OCI-M2 (cell line): Measurements from ENCODE around the gene UNC5A.

ENCODE experiments used
- DNase-seq: peaks from one replicate; lab custom pipeline; 2025; ENCODE audit not compliant: unreplicated experiment; lab: John Stamatoyannopoulos, UW

Gene UNC5A

DNA sequence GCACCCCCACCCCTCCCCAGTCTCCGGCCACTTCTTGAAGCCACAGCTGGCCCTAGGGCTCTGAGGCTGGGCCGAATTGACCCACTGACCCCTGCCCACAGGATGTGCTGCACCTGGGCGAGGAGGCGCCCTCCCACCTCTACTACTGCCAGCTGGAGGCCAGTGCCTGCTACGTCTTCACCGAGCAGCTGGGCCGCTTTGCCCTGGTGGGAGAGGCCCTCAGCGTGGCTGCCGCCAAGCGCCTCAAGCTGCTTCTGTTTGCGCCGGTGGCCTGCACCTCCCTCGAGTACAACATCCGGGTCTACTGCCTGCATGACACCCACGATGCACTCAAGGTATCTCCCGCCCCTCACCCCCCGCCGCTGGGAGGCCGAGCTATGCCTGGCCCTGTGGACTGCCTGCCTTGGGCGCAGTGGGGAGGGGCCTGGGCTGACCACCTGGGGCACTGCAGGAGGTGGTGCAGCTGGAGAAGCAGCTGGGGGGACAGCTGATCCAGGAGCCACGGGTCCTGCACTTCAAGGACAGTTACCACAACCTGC, 67.5 kb downstream of the UNC5A start:
- DNase-seq, result no peak

DNA sequence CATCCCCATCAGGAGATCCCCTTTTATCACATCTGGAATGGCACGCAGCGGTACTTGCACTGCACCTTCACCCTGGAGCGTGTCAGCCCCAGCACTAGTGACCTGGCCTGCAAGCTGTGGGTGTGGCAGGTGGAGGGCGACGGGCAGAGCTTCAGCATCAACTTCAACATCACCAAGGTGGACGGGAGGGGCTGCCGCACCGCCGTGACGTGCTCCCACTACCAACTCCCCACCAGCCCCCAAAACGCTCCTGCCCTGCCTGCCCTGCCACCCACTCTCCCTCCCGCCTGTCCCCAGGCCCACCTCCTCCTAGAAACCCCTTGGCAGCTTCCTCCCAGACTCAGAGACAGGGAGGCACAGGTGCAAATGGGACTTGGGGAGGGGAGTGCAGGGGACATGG, 68.1 kb downstream of the UNC5A start:
- no peak for DNase-seq

DNA sequence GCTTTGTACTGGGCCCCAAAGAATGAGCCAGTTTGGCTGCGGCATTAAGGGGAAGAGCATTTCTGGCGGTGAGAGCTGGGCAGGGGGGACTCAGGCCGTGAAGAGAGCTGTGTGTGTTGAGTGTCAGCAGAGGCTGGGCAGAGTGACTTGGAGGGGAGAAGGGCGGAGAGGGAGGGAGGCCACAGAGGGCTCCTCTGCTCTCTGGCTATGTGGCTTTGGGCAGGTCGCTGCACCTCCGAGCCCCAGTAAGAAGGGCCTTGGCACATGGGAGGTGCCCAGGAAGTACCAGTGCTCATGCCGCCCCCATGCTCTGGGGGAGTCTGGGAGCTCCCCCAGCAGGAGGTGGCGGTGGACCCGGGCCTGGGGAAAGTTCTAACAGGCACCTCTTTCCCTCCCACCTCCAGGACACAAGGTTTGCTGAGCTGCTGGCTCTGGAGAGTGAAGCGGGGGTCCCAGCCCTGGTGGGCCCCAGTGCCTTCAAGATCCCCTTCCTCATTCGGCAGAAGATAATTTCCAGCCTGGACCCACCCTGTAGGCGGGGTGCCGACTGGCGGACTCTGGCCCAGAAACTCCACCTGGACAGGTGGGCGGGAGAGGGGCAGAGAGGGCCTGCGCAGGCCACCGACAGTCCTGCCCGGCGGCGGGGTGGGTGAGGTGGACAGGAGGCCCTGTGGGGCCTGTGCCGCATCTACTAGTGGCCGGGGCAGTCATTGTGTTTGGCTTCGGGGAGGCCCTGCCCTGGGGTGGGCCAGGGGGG, 68.7 kb downstream of the UNC5A start:
- DNase-seq, result no peak

DNA sequence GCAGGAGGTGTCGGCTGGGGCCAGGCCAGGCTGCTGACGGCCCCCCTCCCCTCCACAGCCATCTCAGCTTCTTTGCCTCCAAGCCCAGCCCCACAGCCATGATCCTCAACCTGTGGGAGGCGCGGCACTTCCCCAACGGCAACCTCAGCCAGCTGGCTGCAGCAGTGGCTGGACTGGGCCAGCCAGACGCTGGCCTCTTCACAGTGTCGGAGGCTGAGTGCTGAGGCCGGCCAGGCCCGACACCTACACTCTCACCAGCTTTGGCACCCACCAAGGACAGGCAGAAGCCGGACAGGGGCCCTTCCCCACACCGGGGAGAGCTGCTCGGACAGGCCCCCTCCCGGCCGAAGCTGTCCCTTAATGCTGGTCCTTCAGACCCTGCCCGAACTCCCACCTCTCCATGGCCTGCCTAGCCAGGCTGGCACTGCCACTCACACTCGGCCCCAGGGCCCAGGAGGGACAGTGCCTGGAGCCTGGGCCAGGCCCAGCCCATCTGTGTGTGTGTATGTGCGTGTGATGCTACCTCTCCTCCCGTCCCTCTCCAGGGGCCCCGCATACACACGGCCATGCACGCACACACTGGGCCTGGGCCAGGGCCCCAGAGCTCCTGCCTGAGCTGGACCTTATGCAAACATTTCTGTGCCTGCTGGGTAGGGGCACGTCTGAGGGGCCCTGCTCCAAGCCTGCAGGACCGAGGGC, 69.5 kb downstream of the UNC5A start:
- DNase-seq, result no peak

DNA sequence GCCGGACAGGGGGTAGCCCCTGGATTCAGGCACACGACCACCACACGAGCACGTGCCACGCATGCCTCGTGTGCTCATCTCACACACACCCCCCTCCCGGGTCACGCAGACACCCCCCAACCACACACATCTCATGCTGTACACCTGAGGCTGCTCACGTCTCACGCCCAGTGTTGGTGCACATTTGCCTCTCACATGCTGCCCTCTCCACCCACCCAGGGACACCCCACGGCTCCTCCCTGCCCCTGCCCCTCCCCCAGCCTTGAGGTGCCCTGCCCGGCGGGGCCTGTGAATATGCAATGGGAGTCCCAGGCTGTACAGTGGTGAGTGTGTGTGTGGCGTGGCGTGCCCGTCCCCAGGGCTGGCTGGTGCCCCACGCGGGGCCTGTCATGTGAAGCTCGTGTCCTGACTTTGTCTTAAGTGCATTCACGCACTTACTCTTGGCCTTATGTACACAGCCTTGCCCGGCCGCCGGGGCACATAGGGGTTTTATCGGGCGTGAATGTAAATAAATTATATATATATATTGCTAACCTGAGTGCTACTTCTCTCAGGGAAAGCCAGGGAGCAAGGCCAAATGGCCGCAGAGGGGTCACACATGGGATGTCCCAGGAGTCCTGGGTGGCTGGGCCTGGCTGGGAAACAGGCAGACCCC, 70.1 kb downstream of the UNC5A start:
- no peak for DNase-seq

DNA sequence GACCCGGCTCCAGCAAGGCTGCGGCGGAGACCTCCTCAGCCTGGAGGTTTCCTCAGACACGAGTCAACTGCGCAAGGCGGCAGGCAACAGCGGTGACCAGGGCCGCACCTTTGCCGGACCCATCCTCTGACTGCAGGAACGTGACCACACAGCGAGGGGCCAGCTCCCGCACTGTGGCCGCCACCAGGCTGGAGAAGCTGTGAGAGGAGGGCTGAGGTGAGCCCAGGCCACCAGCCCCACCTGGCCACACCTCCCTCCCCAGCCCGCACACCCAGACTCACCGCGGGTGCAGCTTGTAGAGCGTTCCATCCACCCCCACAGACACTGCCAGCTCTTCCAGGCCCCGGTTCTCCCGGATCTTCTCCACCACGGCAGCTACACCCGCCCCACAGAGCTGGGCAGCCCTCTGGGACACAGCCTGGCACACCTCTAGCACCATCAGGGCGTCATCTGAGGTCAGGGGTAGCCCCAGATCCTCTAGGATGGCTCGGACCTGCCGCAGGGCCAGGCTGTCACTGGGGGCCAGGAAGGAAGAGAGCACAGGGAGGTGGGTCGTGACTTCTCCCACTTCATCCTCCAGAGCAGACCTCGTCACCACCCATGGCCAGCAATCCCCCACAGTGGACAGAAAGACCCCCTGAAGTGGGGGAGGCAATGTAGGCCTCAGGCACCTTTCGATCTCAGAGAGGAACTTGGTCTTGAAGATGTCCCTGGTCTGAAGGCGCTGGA, 70.8 kb downstream of the UNC5A start:
- DNase-seq, result no peak

DNA sequence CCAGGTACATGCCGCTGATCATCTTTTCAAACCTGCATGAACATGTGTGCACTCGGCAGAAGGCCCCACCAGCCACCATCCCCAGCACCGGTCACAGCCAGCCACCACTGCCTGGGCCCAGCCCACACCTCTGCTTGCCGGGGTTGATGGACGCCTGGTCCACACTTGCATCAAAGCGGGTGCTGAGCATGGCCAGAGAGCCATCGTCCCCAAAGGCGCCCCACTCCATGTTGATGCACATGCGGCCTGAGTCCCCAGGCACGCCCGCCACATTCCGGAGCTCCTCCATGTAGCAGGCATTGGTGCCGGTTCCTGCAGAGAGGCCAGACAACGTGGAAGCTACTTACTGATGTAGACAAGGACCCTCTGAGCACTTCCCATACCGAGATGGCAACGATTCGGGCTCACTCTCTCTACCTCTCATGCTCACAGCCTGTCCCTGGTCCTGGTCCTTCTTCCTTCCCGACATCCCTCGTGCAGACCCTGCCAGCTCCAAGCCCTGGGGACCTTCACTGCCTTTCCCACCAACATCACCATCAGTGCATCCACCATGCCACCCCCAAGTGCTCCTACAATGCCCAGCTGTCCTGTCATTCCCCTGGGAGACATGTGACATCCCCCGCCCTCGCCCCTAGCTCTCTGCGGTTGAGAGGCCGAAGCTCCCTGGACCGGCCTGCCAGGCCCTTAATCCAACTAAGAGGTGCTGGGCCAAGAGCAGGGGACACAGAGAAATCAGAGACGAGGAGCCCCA, 71.6 kb downstream of the UNC5A start:
- DNase-seq, result no peak

DNA sequence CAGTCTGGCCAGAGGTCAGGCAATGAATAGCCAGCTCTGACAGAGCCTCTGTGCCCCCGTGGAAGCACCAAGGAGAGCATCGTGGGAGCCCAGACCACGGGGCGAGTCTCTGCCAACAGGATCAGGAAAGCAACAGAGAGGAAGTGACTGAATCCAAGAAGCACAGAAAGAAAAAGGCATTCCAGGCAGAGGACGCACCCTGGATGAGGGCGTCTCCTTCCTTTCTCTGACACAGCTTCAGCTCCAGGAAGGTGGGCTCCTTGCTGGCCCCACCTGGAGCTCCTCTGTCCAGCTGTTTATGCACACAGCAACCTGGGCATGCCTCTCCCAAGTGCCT, 72.2 kb downstream of the UNC5A start:
- no peak for DNase-seq

DNA sequence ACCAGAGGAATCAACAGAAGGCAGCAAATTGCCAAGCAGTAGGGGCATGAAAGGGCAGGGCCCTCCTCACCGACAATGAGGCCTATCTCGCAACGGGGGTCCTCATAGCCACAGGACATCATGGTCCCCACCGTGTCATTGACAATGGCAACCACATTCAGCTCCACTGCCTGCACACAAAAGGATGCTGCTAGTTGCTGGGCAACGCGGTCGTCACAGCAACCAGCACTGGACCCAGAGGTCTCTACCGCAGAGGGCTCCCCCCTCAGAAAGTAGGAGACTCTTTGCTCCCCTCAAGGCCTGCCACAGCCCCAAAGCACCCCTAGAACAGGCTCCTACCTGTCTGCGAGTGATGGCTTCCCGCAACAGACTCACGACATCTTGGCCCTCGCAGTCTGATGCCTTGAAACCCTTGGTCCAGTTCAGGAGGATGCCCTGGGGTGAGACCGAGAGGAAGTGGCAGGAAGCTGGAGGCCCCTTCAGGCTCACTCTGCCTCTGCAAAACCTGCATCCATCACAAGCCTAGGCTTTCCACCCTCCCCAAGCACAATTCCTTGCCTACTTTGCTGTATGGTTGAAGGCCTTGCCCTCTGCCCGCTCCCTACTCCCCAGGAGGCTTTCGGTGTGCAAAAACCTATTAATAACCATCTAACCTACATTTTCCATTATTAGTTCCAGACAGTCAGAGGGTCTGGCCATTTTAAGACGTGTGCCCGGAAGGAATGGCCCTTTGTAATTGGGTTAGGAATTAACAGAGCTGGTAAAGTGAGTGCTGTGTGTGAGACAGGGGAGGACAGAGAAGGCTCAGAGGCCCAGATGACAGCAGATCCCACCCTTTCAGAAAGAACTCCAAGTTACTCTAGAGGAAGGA, 73.6 kb downstream of the UNC5A start:
- DNase-seq, result no peak

DNA sequence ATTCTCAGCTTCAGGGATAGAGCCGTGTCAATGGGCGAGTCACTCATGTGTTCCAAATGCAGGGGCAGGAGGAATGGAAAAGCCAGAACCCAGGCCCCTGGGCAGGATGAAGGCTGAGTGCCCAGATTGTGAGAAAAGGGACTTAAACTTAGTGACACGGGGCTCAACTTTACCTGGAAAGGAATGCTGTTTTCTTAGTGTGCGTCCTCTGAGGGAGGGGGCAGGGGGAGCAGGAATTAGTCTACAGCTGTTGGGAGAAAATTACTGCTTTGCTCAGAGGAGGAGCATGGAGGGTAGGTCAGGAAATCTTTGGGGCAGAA, 74.2 kb downstream of the UNC5A start:
- DNase-seq, result no peak

DNA sequence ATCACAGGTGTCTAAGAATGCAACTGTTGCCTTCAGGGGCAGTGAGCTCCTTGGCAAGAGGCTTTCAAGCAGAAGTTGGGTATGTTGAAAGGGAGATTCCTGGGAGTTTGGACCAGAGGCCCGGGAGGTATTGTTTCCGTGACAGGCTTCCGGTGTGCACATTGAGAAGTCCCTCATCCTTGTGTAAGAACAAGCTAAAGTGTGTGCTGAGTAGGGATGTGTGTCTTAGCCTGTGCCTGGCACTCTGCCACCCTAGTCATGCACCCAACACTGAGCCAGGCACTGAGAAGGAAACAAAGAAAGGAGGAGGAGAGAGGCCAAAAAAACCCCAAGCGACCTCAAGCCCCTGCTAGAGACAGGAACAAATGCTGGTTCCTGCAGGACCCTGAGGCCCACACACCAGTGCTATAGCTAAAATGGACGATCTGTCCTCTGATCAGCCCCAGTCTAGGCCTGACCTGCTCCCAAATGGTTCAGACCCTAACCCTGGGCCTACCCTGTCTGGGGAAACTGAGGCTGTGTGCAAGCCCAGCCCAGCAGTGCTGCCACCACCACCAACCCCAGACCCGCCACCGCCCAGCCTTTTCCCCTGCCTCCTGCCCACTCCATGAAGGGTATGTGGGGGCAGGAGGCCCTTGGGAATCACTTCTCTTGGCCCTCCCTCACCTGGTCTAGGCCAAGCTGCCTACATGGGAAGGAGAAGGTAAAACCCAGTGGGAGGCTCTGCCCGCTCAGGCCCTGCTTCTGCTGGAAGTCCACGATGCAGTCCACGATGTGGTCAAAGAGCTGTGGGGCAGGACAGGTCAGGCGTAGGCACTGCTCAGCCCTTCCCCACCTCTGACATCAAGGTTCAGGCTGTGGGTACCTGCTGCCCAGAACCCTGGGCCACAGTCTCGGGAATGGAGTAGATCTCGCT, 76.2 kb downstream of the UNC5A start:
- no peak for DNase-seq

DNA sequence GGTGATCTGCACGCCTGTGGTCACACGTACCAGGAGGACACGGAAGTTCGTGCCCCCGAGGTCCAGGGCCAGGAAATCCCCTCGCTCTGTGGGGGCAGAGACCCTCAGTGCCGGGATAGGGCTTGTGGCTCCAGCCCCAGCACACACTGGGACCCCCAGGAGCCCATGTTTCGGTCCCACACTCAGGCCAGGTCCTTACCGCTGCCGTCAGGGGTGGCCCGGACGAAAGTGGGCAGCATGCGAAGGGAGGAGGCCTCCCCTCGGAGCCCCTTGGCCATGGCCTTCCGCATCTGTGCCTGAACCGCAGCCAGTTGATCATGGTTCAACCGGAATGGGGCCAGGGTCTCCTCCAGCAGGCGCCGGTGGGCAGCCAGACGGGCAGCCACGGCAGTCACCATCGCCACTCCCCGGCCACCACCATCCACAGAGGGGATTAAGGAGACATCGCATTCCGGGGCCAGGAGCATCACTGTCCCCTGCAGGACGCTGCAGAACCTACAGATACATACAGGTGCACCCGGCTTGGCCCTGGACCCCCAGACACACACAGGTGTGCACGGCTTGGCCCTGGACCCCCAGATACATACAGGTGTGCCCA, 77.0 kb downstream of the UNC5A start:
- DNase-seq, result no peak

DNA sequence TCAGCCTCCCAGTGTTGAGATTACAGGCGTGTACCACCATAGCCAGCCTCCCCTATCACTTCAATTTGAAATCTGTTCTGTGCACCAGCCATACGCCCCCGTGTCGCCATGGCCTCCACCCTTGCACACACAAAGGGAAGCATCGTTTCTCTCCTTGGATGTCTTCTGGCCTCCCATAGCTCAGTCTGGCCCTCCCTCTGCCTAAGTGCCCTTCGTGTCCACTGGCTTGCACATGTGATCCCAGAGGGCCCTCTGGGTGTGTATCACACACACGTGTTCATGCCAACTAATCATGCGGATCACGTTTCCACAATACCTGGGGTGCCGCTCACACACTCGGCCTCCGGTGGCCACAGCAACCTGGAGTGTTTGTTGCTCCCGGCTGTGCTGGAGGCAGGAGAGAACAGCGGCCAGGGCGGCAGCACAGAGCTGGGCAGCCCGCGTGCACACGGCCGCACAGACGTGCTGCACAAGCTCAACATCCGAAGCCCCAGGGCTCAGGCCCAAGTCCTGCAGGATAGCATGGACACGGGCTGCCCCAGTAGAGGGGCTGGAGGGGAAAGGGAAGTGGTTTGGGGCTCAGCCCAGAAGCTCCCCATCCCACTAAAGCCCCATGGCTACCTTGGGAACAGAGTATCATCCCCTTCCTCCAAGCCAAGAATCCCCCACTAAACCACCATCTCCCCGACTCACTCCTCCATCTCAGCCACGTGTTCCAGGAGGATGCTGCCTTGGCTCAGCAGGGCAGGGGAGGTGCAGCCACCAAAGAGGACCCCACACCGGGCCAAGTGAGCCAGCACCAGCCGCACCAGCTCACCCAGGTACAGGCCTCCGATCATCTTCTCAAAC, 77.9 kb downstream of the UNC5A start:
- no peak for DNase-seq

DNA sequence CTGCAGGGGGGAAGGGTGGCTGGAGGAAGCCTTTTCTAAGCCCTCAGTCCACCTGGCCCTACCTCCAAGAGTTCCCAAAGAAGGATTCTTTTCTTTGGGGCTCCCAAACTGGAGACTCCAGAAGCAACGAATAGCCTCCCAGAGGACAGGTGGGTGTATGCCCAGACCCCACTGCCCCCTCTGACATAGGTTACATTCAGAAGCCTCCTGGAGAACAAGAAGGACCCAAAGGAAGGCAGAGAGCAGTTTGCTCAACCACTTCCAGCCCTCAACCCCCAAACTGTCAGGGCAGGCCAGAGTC, 78.5 kb downstream of the UNC5A start:
- DNase-seq, result no peak

DNA sequence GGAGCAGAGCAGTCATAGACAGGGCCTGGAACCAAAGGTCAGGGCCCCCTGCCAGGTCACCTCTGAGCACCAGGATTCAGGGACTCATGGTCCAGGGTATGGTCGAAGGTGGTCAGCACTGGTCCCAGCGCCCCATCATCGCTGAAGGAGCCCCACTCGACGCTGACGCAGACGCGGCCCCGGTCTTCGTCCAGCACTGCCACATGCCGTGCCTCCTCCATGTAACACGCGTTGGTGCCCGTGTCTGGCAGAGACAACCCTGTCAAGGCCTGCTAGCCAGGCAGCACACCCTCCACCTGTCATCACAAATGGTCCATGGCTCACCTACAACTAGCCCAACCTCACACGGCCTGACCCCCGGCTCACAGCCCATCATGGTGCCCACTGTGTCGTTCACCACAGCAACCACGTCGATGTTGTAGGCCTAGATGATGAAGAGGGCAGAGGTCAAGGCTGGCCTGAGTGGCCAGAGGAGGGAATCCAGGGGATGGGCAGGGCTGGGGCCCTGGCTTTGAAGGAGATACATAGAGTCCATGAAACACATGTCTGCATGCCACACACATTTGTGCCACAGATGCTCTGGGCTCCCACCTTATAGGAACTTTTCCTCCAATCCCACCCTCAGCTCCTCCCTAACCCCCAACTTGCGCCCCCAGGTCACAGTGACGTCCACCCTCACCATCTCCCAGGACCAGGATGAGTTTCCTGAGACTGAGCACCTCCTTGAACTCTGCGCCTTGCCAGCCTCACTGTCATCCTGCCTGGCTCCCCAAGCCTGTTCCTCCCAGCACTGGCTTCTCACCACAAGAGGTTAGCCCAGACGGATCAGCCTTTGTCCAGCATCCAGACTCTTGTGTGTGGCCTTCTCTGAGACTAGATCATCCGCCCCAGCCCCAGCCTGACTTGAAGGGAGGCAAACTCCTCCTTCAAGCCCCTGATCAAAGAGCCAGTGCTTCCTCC, 79.2 kb downstream of the UNC5A start:
- no peak for DNase-seq

DNA sequence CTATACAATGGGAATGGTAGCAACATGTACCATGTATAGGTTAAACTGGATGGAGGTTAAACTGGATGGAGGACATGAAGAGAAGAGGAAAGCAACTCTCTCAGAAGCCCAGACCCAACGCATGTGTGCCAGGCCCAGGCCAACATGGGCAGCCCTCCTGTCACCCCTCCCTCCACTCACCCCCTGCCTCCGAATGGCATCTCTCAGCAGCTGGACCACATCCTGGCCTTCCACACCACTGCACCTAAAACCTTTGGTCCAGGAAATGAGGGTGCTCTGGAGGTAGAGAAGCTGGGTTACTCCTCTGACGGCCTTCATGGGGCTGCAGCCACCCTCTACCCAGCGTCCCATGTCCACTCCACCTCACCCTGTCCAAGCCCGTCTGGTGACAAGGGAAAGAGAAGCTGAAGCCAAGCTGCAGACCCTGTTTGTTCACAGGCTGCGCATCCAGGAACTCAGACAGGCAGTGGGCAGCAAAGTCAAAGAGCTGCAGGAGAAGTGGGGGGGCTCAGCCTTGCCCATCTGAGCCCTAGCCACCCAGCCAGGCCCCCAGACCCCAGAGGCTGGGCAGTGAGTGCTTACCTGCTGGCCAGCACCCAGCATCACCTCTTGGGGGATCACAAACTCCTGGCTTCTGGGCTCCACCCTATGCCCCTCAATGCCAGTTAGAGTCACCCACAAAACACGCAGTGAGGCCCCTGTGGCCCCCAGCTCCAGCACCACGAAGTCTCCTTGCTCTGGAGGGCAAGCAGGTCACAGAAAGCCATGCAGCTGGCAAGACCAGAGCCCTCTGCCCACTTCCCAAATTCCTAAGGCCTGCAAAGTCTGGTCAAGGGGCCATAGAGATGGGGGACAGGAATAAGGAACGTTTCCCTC, 80.3 kb downstream of the UNC5A start:
- no peak for DNase-seq
